Hepatocyte (in vitro differentiated cells): Measurements from ENCODE around the gene PTTG1IP.

Experiments
- EZH2 ChIP-seq: fragments of 200-600 bp; sonication (generic); IDR thresholded peaks from 2 replicates; pipeline ENCODE4 v1.6.1; 2016; ENCODE audit warnings: antibody characterized with exemption, mild to moderate bottlenecking, borderline replicate concordance
- EZH2phosphoT487 ChIP-seq: fragments of 200-600 bp; sonication (generic); IDR thresholded peaks from one replicate; pipeline ENCODE4 v1.6.1; 2018; ENCODE audit warnings: antibody characterized with exemption, mild to moderate bottlenecking, low read depth, moderate library complexity; ENCODE audit not compliant: unreplicated experiment, severe bottlenecking
- TF ChIP-seq, protein P1 (sequence below): fragments of 200-600 bp; sonication (generic); IDR thresholded peaks from 2 replicates; pipeline ENCODE4 v1.5.1; 2016; ENCODE audit warnings: antibody characterized with exemption, mild to moderate bottlenecking; ENCODE audit not compliant: poor library complexity

GRCh38 chr21:44854391-44854663, 19.2 kb downstream of the PTTG1IP start:
- TF ChIP-seq, protein P1, sequence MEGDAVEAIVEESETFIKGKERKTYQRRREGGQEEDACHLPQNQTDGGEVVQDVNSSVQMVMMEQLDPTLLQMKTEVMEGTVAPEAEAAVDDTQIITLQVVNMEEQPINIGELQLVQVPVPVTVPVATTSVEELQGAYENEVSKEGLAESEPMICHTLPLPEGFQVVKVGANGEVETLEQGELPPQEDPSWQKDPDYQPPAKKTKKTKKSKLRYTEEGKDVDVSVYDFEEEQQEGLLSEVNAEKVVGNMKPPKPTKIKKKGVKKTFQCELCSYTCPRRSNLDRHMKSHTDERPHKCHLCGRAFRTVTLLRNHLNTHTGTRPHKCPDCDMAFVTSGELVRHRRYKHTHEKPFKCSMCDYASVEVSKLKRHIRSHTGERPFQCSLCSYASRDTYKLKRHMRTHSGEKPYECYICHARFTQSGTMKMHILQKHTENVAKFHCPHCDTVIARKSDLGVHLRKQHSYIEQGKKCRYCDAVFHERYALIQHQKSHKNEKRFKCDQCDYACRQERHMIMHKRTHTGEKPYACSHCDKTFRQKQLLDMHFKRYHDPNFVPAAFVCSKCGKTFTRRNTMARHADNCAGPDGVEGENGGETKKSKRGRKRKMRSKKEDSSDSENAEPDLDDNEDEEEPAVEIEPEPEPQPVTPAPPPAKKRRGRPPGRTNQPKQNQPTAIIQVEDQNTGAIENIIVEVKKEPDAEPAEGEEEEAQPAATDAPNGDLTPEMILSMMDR, result no peak
- TF ChIP-seq EZH2phosphoT487 (no peak), EZH2 (no peak)
